ENCODE results near the gene NEK10. TPM values are rescaled to one million over a fixed set of nuclear protein-coding genes. Genes with fewer than 3 reads are reported as not detected.

The NEK10 gene
- total RNA-seq, 2 experiments from 2014 or later = 0.28 to 1.3 TPM

DNA sequence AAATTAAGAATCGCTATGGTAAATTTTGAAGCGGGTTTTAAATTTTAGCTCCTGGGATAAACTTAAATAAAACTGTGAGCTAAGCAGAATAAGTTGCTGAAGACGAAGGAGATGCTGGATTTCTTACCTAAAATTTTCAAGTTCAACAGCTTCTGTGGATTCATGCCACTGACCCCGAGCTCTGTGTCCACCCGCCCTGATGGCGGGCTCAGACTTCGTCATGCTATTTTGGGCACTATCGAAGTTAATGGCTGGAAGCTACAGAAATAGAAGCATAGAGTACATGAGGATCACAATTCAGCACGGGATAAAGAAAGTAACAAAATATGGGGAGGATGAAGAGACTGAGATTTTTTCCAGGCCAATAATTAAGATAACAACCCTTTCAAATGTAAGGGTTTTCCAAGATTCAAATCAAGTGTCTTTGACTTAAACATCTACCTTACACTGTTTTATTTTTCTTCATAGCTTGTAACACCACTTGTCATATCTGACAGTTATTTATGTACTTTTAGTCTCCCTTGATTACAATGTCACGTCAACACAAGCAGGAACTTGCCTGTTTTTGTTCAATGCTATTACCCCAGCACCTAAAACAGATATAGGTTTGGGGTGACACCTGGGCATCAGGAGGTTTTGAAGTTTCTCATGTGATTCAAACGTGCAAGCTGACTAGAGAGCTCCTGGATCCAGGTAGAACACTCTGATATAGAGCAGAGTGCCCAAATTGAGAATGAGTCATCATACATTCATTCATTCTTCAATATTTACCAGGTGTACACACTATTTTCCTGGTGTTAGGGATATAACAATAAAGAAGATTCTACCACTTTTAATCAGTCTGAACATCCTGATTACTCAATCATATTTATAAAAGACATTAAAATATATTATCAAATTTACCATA lies 23.0 kb downstream of the NEK10 start:
- Histone ChIP-seq H4K20me1 (ENCODE audit: insufficient read depth, low read length) (no peaks in the 10 kb centered on the region), H3K4me3 (ENCODE audit: low read depth, low read length, poor library complexity, severe bottlenecking) (no peak overlapping the region), H3K4me2 (ENCODE audit: low read length) (no peak overlapping the region), H2AFZ (ENCODE audit: low read length) (no peak overlapping the region), H3K27ac (ENCODE audit: low read depth, low read length, poor library complexity, severe bottlenecking) (no peak overlapping the region), H3K9me3 (ENCODE audit: low read length) (no peaks in the 10 kb centered on the region), H3K79me2 (ENCODE audit: insufficient read depth, low read depth, low read length) (no peaks in the 10 kb centered on the region), H3K9me2 (ENCODE audit: insufficient read depth, low read length) (no peaks in the 10 kb centered on the region), H3K36me3 (ENCODE audit: insufficient read depth, low read length) (no peaks in the 10 kb centered on the region), H3K4me1 (ENCODE audit: insufficient read depth, low read length, poor library complexity, severe bottlenecking) (no peaks in the 10 kb centered on the region)
- CTCF ChIA-PET (ENCODE audit: unreplicated experiment) = no interaction called here
- intact Hi-C loops (cut with micrococcal nuclease; ENCODE audit: unreplicated experiment) = no loop called here
- no TSS peak for BruUV-seq (replicated peaks)
- no peak for DNase-seq (ENCODE audit: low spot score)
- POLR2A ChIA-PET = interaction anchor here (0.7 kb wide), 1 partner anchor 23 kb away, joined by 3 read pairs; the partner anchor contains the start of gene NEK10
- TF ChIP-seq, protein P1, sequence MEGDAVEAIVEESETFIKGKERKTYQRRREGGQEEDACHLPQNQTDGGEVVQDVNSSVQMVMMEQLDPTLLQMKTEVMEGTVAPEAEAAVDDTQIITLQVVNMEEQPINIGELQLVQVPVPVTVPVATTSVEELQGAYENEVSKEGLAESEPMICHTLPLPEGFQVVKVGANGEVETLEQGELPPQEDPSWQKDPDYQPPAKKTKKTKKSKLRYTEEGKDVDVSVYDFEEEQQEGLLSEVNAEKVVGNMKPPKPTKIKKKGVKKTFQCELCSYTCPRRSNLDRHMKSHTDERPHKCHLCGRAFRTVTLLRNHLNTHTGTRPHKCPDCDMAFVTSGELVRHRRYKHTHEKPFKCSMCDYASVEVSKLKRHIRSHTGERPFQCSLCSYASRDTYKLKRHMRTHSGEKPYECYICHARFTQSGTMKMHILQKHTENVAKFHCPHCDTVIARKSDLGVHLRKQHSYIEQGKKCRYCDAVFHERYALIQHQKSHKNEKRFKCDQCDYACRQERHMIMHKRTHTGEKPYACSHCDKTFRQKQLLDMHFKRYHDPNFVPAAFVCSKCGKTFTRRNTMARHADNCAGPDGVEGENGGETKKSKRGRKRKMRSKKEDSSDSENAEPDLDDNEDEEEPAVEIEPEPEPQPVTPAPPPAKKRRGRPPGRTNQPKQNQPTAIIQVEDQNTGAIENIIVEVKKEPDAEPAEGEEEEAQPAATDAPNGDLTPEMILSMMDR (conservative IDR thresholded peaks at IDR 0.05; ENCODE audit: low read length) = no peak
- no peak for TF ChIP-seq EZH2phosphoT487 (IDR thresholded peaks at IDR 0.05; ENCODE audit: borderline replicate concordance, low read depth, low read length)

DNA sequence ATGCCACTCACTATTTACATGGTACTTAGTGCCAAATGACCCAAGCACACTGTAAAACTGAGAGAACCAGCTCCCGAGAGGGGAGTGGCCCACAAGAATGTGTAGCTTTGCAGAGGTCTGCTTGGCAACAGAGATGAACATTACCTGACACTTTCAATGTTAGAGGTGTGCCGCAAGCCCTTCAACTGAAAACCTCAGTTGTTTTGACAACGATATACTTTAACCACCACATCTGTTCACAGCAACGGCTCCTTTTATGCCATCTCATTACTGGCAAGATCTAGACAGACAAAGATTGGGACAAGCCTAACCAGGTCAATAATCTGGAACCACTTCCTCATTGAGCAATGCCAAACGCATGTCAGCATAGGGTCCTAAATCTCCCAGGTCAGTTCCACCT lies 23.7 kb downstream of the NEK10 start:
- Histone ChIP-seq H3K4me3 (ENCODE audit: low read depth, low read length, poor library complexity, severe bottlenecking) (no peak overlapping the region), H4K20me1 (ENCODE audit: insufficient read depth, low read length) (no peaks in the 10 kb centered on the region), H3K4me1 (ENCODE audit: insufficient read depth, low read length, poor library complexity, severe bottlenecking) (no peaks in the 10 kb centered on the region), H3K9me2 (ENCODE audit: insufficient read depth, low read length) (no peaks in the 10 kb centered on the region), H3K4me2 (ENCODE audit: low read length) (no peak overlapping the region), H3K9me3 (ENCODE audit: low read length) (no peaks in the 10 kb centered on the region), H3K79me2 (ENCODE audit: insufficient read depth, low read depth, low read length) (no peaks in the 10 kb centered on the region), H3K36me3 (ENCODE audit: insufficient read depth, low read length) (no peaks in the 10 kb centered on the region), H3K27ac (ENCODE audit: low read depth, low read length, poor library complexity, severe bottlenecking) (no peak overlapping the region), H2AFZ (ENCODE audit: low read length) (no peak overlapping the region)
- intact Hi-C loops (cut with micrococcal nuclease; ENCODE audit: unreplicated experiment) = no loop called here
- TF ChIP-seq, protein P1 (conservative IDR thresholded peaks at IDR 0.05; ENCODE audit: low read length) = no peak
- no peak for TF ChIP-seq EZH2phosphoT487 (IDR thresholded peaks at IDR 0.05; ENCODE audit: borderline replicate concordance, low read depth, low read length)
- no peak for DNase-seq (ENCODE audit: low spot score)
- no TSS peak for BruUV-seq (replicated peaks)
- ChIA-PET CTCF (ENCODE audit: unreplicated experiment) (no interaction called here), POLR2A (no interaction called here)

DNA sequence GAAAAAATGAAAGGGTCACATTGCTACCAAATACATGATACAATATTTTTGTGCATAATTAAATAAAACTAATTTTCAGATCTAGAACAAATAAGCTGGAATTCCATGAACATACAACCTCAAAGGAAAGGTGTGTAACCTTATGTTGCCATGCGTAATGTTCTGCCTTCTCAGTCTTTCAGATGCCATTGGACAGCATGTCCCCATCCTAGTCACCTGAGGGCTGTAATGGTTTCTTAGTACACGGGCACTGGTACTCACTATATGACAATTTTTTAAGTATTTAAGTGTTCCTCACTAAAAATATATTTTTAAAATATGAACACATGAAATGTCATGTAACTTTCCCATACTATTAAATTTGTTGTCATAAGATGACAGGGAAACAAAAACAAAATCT lies 24.1 kb downstream of the NEK10 start:
- Histone ChIP-seq H3K9me3 (ENCODE audit: low read length) (no peaks in the 10 kb centered on the region), H3K9me2 (ENCODE audit: insufficient read depth, low read length) (no peaks in the 10 kb centered on the region), H3K27ac (ENCODE audit: low read depth, low read length, poor library complexity, severe bottlenecking) (no peak overlapping the region), H4K20me1 (ENCODE audit: insufficient read depth, low read length) (no peaks in the 10 kb centered on the region), H3K4me3 (ENCODE audit: low read depth, low read length, poor library complexity, severe bottlenecking) (no peak overlapping the region), H2AFZ (ENCODE audit: low read length) (no peak overlapping the region), H3K79me2 (ENCODE audit: insufficient read depth, low read depth, low read length) (no peaks in the 10 kb centered on the region), H3K4me2 (ENCODE audit: low read length) (no peak overlapping the region), H3K36me3 (ENCODE audit: insufficient read depth, low read length) (no peaks in the 10 kb centered on the region), H3K4me1 (ENCODE audit: insufficient read depth, low read length, poor library complexity, severe bottlenecking) (no peaks in the 10 kb centered on the region)
- POLR2A ChIA-PET = no interaction called here
- no TSS peak for BruUV-seq (replicated peaks)
- intact Hi-C loops (cut with micrococcal nuclease; ENCODE audit: unreplicated experiment) = no loop called here
- TF ChIP-seq, protein P1 (conservative IDR thresholded peaks at IDR 0.05; ENCODE audit: low read length) = no peak
- no peak for TF ChIP-seq EZH2phosphoT487 (IDR thresholded peaks at IDR 0.05; ENCODE audit: borderline replicate concordance, low read depth, low read length)
- DNase-seq (ENCODE audit: low spot score) = no peak
- CTCF ChIA-PET (ENCODE audit: unreplicated experiment) = no interaction called here

Data from OCI-LY7 (cell line).